GM12875 (cell line): ENCODE measurements around the gene ODAD4.
"Not testable (repeated sequence)": the region's sequence is repeated elsewhere in the genome, so short reads cannot be mapped to it uniquely, and the experiment has no call there.

ENCODE experiments used
- H3K4me3 ChIP-seq: one replicate; pipeline ENCODE4 v1.5.1; 2011; ENCODE audit warnings: low read depth, low read length, control low read depth
- CTCF ChIP-seq: IDR thresholded peaks from 2 replicates; pipeline ENCODE4 v1.5.1; 2011; ENCODE audit warnings: low read depth, mild to moderate bottlenecking, control low read depth, inconsistent platforms, low read length, moderate library complexity, borderline replicate concordance; ENCODE audit not compliant: insufficient read depth

ODAD4 gene

GRCh38 chr17:41919165-41919817 is 11.1 kb upstream of the ODAD4 start:
- TF ChIP-seq CTCF = no peak
- peak overlapping the region; percentile 97 for H3K4me3 ChIP-seq

- H3K4me3 ChIP-seq = no peak overlapping the region
These were observed 10.4 kb upstream of the ODAD4 start for GRCh38 chr17:41919840-41920579.

DNA sequence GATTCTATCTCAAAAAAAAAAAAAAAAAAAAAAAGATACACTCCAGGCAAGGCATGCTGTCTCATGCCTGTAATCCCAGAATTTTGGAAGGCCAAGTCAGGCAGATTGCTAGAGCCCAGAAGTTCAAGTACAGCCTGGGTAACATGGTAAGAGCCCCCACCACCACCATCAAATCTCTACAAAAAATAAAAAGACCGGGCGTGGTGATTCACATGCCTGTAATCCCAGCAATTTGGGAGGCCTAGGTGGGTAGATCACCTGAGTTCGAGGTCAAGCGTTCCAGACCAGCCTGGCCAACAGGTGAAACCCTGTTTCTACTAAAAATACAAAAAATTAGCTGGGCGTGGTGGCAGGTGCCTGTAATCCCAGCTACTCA is 9.8 kb upstream of the ODAD4 start:
- TF ChIP-seq CTCF = no peak
- H3K4me3 ChIP-seq = no peak overlapping the region

More at GRCh38 chr17:41919840-41920579, 10.4 kb upstream of the ODAD4 start:
- TF ChIP-seq CTCF = no peak

DNA sequence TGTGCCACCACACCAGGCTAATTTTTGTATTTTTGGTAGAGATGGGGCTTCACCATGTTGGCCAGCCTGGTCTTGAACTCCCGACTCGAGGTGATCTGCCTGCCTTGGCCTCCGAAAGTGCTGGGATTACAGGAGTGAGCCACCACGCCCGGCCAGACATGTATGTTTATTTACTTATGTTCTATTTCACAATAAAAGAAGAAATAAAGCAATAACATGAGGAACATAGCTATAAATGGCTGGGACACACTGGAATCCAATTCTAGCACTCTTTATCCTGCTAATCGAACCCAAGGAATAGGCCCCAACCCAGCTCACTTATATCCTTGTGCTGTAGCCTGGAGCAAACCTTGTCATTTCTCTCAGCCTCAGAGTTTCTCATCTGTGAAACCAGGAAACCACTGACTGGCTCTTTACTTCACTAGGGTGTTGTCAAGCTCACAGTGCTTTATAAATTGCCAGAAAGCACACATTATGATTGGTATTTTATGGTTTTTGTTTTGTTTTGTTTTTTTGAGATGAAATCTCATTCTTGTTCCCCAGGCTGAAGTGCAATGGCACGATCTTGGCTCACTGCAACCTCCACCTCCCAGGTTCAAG is 4.3 kb upstream of the ODAD4 start:
- H3K4me3 ChIP-seq = no peak overlapping the region
- no peak for TF ChIP-seq CTCF

DNA sequence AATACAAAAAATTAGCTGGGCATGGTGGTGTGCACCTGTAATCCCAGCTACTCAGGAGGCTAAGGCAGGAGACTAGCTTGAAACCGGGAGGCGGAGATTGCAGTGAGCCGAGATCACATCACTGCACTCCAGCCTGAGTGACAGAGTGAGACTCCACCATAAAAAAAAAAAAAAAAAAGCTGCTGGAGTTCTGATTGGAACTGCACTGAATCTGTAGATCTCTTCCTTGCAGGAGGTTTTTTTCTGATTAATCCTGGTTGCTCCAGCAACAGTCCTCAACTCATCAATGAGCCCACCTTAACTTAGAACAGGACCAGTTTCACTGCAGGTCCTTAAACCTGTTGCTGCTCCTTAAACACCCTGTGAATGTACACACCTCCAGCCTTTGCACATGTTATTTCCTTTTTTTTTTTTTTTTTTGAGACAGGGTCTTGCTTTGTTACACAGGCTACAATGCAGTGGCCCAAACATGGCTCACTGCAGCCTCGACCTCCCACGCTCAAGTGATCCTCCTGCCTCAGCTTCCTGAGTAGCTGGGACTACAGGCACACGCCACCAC is 1.6 kb upstream of the ODAD4 start:
- no peak for TF ChIP-seq CTCF
- H3K4me3 ChIP-seq = no peak overlapping the region

GRCh38 chr17:41930833-41931156 is 378 bp downstream of the ODAD4 start:
- peak overlapping the region; percentile 83 for H3K4me3 ChIP-seq

GRCh38 chr17:41931715-41932114 is 1.3 kb downstream of the ODAD4 start:
- not testable (repeated sequence) for H3K4me3 ChIP-seq

GRCh38 chr17:41932816-41933389 is 2.5 kb downstream of the ODAD4 start:
- H3K4me3 ChIP-seq = no peak overlapping the region
- no peak for TF ChIP-seq CTCF
